Aorta (tissue), 5 donors: ENCODE data around the gene POLR2E. TPM values are rescaled to one million over a fixed set of nuclear protein-coding genes. Genes with fewer than 3 reads are reported as not detected.
"Not testable (repeated sequence)": the region's sequence is repeated elsewhere in the genome, so short reads cannot be mapped to it uniquely, and the experiment has no call there.

ENCODE experiments used
- ATAC-seq: fragments of 200-7000 bp; cut with Tn5 transposase; one replicate; pipeline ENCODE4 v1.9.1; 2022; ENCODE audit warnings: moderate library complexity; ENCODE audit not compliant: low FRiP score
- DNase-seq, 2 donors: peaks; one replicate each; pipeline ENCODE4 v3.0.0-alpha.2; 2020
- H3K27ac ChIP-seq, 2 donors: one replicate each; pipeline ENCODE4 v1.5.1; 2013; ENCODE audit warnings: low read length in 2 of 2, mild to moderate bottlenecking in 2 of 2, moderate library complexity in 2 of 2, control low read depth in 1 of 2, inconsistent platforms in 1 of 2, low read depth in 1 of 2
- H3K27me3 ChIP-seq, 2 donors: one replicate each; pipeline ENCODE4 v1.6.1; 2013; ENCODE audit warnings: control low read depth in 1 of 2, low read length in 1 of 2, mild to moderate bottlenecking in 1 of 2, moderate library complexity in 1 of 2; ENCODE audit not compliant: insufficient read depth in 2 of 2, control insufficient read depth in 1 of 2
- H3K36me3 ChIP-seq, 2 donors: one replicate each; pipeline ENCODE4 v1.6.1; 2013; ENCODE audit warnings: control low read depth in 1 of 2, low read length in 1 of 2, mild to moderate bottlenecking in 1 of 2; ENCODE audit not compliant: insufficient read depth in 2 of 2, control insufficient read depth in 1 of 2
- H3K4me1 ChIP-seq, 2 donors: one replicate each; pipeline ENCODE4 v1.6.1; 2013; ENCODE audit warnings: low read length in 2 of 2, control low read depth in 1 of 2, mild to moderate bottlenecking in 1 of 2, moderate library complexity in 1 of 2; ENCODE audit not compliant: insufficient read depth in 2 of 2, control insufficient read depth in 1 of 2
- H3K4me3 ChIP-seq, 2 donors: one replicate each; pipeline ENCODE4 v1.5.1; 2013; ENCODE audit warnings: low read length in 2 of 2, control low read depth in 1 of 2, mild to moderate bottlenecking in 1 of 2
- H3K9me3 ChIP-seq: one replicate; pipeline ENCODE4 v1.6.1; 2013; ENCODE audit warnings: mild to moderate bottlenecking, low read length; ENCODE audit not compliant: control insufficient read depth
- WGBS, 2 donors: extraction: QIAGEN DNeasy Blood & Tissue Kit; methylation state at CpG; one replicate each; pipeline ENCODE4 v1.1.7; 2013; 5-methylcytosine and 5-hydroxymethylcytosine counted together
- intact Hi-C, 2 donors: fragments of 100-400 bp; cut with DNase I; formaldehyde crosslinking; loops; one replicate each; pipeline versions ENCODE4 v1.14.2 to v1.15.0; 2022
- polyA plus RNA-seq, 2 donors: library from polyadenylated mRNA; stranded (reverse); fragments of 200-250 nt; gene quantifications; one replicate each; pipeline ENCODE4 v1.2.3, GENCODE V29; 2013
- total RNA-seq, 2 donors: library from RNA; stranded (reverse); fragmentation: NEBNext Ultra II Directional; extraction: Animal tissue kit (Norgen Biotek cat#: 25700); gene quantifications; one replicate each; pipeline ENCODE4 v1.2.1, GENCODE V29; 2021
- donor health status: healthy with polysubstance abuse.
- donor health status: Bipolar disorder and iron deficiency.
- donor health status: DM: no; HTN: no; CAD: no.
- donor health status: DM: no; HTN: no; CAD: no.
- donor health status: DM: yes; HTN: yes; CAD: no.

Gene POLR2E
- total and polyA plus RNA-seq, 4 donors = 83.5 to 116 (median 93.6) TPM

- ATAC-seq, H3K36me3 ChIP-seq, H3K9me3 ChIP-seq, H3K27me3 ChIP-seq, H3K4me1 ChIP-seq, H3K4me3 ChIP-seq, H3K27ac ChIP-seq, intact Hi-C loops, DNase-seq: not testable (repeated sequence)
- WGBS, 2 donors = 91% methylated on average over 7 of the region's 7 CpGs
Observed at GRCh38 chr19:1129084-1129483, 33.9 kb upstream of the POLR2E start.

- no peak for DNase-seq
- Histone ChIP-seq H3K9me3 (no peaks in the 10 kb centered on the region), H3K36me3 (no peaks in the 10 kb centered on the region), H3K4me3 (no peak overlapping the region), H3K27ac (no peak overlapping the region), H3K27me3 (no peaks in the 10 kb centered on the region), H3K4me1 (no peaks in the 10 kb centered on the region)
- intact Hi-C loops = no loop called here
- 95 to 96% methylated on average over 17 of the region's 17 CpGs for WGBS, 2 donors
- ATAC-seq = no peak
Observed at GRCh38 chr19:1128106-1128505, 32.9 kb upstream of the POLR2E start.

GRCh38 chr19:1126984-1127760 lies 32.0 kb upstream of the POLR2E start:
- no peaks in the 10 kb centered on the region for H3K36me3 ChIP-seq
- ATAC-seq (no peak), DNase-seq (no peak)
- H3K4me3 ChIP-seq = no peak overlapping the region
- intact Hi-C loops = no loop called here
- no peaks in the 10 kb centered on the region for H3K27me3 ChIP-seq
- WGBS, 2 donors = 94 to 95% methylated on average over 33 of the region's 33 CpGs
- no peaks in the 10 kb centered on the region for H3K9me3 ChIP-seq
- no peak overlapping the region for H3K27ac ChIP-seq
- no peaks in the 10 kb centered on the region for H3K4me1 ChIP-seq

- intact Hi-C loops = no loop called here
- Histone ChIP-seq H3K4me1 (no peaks in the 10 kb centered on the region), H3K27me3 (no peaks in the 10 kb centered on the region), H3K9me3 (no peaks in the 10 kb centered on the region), H3K36me3 (no peaks in the 10 kb centered on the region), H3K27ac (peak overlapping the region in 1 of 2 donors; percentile 61), H3K4me3 (no peak overlapping the region)
- WGBS, 2 donors = 83 to 85% methylated on average over 31 to 33 of the region's 33 CpGs
- DNase-seq (peak in 1 of 2 donors; percentile 78), ATAC-seq (no peak)
Observed at GRCh38 chr19:1125601-1126467, 30.7 kb upstream of the POLR2E start.

- Histone ChIP-seq H3K27me3 (no peaks in the 10 kb centered on the region), H3K4me1 (no peaks in the 10 kb centered on the region), H3K9me3 (no peaks in the 10 kb centered on the region), H3K27ac (no peak overlapping the region), H3K36me3 (no peaks in the 10 kb centered on the region), H3K4me3 (no peak overlapping the region)
- intact Hi-C loops = no loop called here
- DNase-seq = no peak
- no peak for ATAC-seq
- WGBS, 2 donors = 87 to 88% methylated on average over 21 to 23 of the region's 23 CpGs
Observed at GRCh38 chr19:1123885-1124677, 28.9 kb upstream of the POLR2E start.

GRCh38 chr19:1123381-1123780 lies 28.2 kb upstream of the POLR2E start:
- Histone ChIP-seq H3K9me3 (no peaks in the 10 kb centered on the region), H3K36me3 (no peaks in the 10 kb centered on the region), H3K27me3 (no peaks in the 10 kb centered on the region), H3K4me1 (no peaks in the 10 kb centered on the region), H3K27ac (no peak overlapping the region), H3K4me3 (no peak overlapping the region)
- WGBS, 2 donors = 95% methylated on average over 20 of the region's 20 CpGs
- ATAC-seq = no peak
- DNase-seq = no peak
- intact Hi-C loops = no loop called here

GRCh38 chr19:1122972-1123363 lies 27.8 kb upstream of the POLR2E start:
- DNase-seq (peak; percentile 77 to 93), ATAC-seq (no peak)
- Histone ChIP-seq H3K9me3 (no peaks in the 10 kb centered on the region), H3K4me3 (no peak overlapping the region), H3K27me3 (no peaks in the 10 kb centered on the region), H3K4me1 (no peaks in the 10 kb centered on the region), H3K36me3 (no peaks in the 10 kb centered on the region), H3K27ac (no peak overlapping the region)
- intact Hi-C loops = no loop called here
- WGBS, 2 donors = 57 to 58% methylated on average over 18 to 21 of the region's 21 CpGs

GRCh38 chr19:1122021-1122971 lies 27.1 kb upstream of the POLR2E start:
- ATAC-seq = no peak
- Histone ChIP-seq H3K27ac (no peak overlapping the region), H3K36me3 (peaks cover 0 to 3% of the 10 kb centered on the region in 2 donors), H3K4me1 (no peaks in the 10 kb centered on the region), H3K9me3 (no peaks in the 10 kb centered on the region), H3K27me3 (no peaks in the 10 kb centered on the region), H3K4me3 (no peak overlapping the region)
- intact Hi-C loops = no loop called here
- 94% methylated on average over 63 of the region's 63 CpGs for WGBS, 2 donors
- no peak for DNase-seq
